ENCODE measurements around the gene ARHGEF35.
"Not testable (repeated sequence)": the region's sequence is repeated elsewhere in the genome, so short reads cannot be mapped to it uniquely, and the experiment has no call there.

Gene ARHGEF35

DNA sequence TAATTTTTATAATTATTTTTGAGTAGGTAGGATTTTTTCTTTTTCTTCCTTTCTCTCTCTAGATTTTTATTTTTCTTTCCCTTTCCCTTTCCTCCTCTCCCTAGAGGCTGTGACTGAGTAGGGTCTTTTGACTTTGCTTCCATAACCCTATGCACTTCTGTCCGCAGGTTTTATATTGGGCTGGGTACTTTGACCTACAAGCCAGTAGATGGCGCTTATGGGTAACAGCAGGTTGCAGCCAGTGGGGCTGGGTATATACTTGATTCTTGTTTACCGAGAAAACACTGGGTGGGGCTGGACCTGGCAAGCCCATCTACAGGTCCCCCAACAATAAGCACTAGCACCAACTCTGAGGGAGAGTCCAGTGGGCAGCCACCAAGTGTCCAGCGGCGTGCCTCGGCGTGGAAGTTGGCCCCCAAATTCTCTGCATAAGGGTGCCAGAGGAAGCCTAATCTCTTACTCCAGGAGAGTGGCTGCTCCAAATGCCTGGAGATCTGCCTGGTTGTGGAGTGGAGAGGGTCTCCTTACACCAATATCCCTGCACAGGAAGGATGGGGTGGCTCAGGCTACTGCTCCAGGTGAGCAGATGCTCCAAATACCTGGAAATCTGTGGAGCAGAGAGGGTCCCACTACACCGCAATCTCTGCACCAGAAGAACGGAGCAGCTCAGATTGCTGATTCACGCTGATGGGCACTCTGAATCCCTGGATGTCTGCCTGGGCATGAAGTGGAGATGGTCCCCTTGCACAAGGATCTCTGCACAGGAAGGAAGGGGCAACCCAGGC lies 17.1 kb downstream of the ARHGEF35 start:
- DNase-seq = peak; percentile 49 to 58

DNA sequence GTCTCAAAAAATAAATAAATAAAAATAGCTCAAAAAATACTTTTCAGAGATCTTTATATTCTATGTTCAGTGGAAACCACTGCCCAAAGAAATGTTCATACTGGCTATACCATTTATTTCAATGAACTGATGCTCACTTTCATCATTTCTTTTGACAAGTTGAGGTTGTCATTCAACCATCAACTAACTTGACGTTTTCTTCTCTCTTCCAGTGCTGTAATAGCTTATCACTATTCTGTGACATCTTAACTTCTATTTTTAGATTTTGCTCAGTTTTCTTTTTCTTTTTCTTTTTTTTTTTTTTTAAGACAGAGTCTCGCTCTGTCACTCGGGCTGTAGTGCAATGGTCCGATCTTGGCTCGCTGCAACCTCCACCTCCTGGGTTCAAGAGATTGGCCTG lies 21.0 kb downstream of the ARHGEF35 start:
- no peak for DNase-seq

DNA sequence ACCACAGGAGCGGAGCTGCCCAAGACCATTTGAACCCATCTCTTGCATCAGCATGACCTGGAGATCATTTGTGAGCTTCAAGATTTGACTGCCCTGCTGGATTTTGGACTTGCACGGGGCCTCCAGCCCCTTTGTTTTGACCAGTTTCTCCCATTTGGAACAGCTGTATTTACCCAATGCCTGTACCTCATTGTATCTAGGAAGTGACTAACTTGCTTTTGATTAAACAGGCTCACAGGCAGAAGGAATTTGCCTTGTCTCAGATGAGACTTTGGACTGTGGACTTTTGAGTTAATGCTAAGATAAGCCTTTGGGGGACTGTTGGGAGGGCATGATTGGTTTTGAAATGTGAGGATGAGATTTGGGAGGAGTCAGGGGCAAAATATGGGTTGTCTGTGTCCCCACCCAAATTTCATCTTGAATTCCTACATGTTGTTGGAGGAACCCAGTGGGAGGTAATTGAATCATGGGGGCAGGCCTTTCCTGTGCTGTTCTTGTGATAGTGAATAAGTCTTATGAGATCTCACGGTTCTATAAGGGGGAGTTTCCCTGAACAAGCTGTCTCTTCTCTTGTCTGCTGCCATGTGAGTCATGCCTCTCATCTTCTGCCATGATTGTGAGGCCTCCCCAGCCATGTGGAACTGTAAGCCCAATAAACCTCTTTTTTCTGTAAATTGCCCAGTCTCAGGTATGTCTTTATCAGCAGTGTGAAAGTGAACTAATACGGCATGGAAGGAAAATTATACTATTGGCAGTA lies 23.9 kb downstream of the ARHGEF35 start:
- not testable (repeated sequence) for DNase-seq

DNA sequence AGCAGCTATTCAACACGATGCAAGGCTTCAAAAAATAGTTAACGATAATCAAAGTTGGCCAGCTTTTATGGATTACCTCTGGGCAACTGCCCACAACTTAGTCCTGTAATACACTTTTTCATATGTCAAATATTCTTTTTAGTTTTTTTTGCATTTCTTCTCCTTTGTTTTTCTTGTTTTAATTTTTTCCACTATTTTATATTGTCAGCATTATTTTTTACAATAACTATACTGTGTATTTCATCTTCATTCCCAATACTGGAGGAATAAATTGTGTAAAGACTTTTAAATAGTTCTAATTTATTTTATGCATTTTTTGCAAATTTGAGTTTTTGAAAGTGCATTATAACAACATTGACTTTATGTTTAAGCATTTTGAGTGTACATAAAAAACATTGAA lies 30.8 kb downstream of the ARHGEF35 start:
- no peak for DNase-seq

DNA sequence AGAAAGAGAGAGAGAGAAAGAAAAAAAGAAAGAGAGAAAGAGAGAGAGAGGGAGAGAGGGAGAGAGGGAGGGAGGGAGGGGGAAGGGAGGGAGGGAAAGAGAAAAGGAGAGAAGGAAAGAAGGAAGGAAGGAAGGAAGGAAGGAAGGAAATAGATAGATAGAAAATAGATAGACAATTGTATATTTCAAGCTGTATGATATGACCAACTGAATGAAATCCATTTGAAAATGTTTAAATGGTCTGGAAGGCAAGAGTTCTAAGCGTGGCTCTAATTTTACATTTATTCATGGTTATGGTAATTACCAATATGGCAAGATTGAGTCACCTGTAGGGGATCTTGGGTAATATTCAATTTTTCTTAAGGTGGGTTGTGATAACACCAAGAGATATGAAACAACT lies 36.8 kb downstream of the ARHGEF35 start:
- no peak for DNase-seq

DNA sequence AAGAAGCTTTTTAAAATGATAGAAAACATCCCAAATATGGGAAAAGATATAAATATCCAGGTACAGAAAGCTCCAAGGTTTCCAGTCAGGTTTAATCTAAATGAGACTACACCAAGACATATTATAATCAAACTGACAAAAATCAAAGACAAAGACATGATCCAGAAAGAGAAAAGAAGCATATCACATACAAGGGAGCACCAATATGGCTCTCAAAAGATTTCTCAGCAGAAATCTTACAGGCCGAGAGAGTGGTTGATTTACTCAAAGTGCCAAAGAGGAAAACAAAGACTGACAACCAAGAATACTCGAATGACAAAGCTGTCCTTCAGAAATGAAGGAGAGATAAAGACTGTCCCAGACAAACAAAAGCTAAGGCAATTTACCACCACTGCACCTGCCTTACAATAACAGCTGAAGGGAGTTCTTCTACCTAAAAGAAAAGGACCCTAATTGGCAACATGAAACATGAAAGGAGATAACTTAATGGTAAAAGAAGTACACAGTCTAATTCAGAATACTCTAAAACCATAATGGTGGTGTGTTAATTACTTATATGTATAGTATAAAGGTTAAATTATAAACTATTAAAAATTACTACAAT lies 47.3 kb downstream of the ARHGEF35 start:
- no peak for DNase-seq

DNA sequence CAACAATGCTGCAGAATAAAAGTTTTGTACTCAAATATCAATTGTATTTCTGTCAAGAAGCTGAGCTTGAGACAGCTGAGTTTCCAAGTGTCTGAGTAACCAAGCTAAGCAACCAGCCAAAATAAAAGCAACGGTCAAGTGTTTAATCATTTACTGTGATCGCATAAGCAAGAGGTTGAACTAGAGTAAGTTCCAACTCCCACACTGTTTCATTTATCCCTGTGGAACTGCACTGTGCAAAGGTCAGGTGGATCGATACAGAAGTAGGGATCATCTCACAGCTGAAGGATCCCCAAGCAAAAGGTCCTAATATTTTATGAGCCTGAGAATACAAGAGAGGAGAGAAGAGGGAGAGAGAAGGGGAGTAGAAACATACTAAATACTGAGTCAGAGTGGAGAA lies 51.2 kb downstream of the ARHGEF35 start:
- DNase-seq = no peak

DNA sequence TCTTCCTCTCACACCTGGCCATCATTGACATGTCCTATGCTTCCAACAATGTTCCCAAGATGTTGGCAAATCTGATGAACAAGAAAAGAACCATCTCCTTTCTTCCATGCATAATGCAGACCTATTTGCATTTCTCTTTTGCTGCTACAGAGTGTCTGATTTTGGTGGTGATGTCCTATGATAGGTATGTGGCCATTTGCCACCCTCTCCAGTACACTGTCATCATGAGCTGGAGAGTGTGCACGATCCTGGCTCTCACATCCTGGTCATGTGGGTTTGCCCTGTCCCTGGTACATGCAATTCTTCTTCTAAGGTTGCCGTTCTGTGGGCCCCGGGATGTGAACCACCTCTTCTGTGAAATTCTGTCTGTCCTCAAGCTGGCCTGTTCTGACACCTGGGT lies 53.4 kb downstream of the ARHGEF35 start:
- DNase-seq = no peak

DNA sequence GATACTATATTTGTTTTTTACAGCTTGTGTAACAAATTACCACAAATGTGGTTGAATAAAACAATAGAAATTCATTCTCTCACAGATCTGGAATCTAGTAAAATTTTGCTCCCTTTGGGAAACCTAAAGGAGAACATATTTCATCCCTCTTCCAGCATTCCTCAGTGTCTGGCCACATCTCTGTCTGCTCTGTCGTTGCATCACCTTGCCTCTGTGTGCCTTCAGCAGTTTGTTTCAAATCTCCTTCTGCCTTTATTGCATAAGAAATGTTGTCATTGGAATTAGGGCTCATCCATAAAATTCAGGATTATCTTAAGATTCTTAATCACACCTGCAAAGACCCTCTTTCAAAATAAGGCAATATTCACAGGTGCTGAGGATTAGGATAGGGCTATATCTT lies 58.1 kb downstream of the ARHGEF35 start:
- no peak for DNase-seq

All from CD4-positive, alpha-beta T cell treated with Interleukin-1 beta for 1 hour (primary cell).